ENCODE measurements around the gene LSG1. TPM values are rescaled to one million over a fixed set of nuclear protein-coding genes. Genes with fewer than 3 reads are reported as not detected.
"Not testable (repeated sequence)": the region's sequence is repeated elsewhere in the genome, so short reads cannot be mapped to it uniquely, and the experiment has no call there.

Gene LSG1
- total RNA-seq, 3 donors from 2014 or later (not counting 1 experiment from before 2014, with no cell fraction given): 56.4 to 67.6 (median 64.9) TPM

DNA sequence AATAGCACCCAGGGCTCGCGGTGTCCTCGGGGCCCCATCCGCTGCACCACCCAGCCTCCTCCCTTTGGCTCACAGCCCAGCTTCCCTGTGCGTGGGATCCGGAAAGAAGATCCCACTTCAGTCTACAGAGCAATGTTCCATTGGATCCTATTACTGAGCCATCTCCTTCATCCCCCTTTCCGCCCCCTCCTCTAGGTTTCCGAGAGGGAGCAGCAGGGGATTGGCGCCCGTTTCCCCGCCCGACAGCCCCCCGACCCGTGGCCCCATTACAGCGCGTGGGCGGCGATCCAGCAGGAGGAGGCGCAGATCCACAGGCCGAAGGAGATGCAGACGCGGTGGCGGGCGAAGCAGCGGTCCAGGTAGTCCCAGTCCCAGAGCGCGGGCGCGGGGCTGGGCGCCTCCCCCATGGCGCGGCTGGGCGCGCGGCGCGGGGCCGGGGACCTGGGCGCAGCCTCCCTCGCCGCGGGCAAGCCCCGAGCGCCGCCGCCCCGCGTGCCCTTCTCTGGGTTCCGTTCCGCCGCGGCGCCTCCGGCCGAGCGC, 39.1 kb downstream of the LSG1 start:
- TF ChIP-seq CTCF (IDR thresholded peaks at IDR 0.05): no peak
- no peaks in the 10 kb centered on the region for H3K27me3 Mint-ChIP-seq (ENCODE audit: low read depth in 2 of 2)
- H3K4me3 Mint-ChIP-seq: peak overlapping the region; percentile 83
- Histone ChIP-seq H3K27me3 (ENCODE audit: control insufficient read depth, insufficient read depth, low read length) (no peaks in the 10 kb centered on the region), H3K36me3 (ENCODE audit: control insufficient read depth, insufficient read depth, low read length) (no peaks in the 10 kb centered on the region), H3K9me3 (ENCODE audit: control insufficient read depth, insufficient read depth, low read length) (no peaks in the 10 kb centered on the region), H3K27ac (ENCODE audit: low read length) (no peak overlapping the region), H3K4me3 (ENCODE audit: low read length) (peak overlapping the region; percentile 61), H3K4me1 (ENCODE audit: control insufficient read depth, insufficient read depth, low read length) (peaks cover 14% of the 10 kb centered on the region)
- DNase-seq (peak in 1 of 2 donors; percentile 17), ATAC-seq (peak; percentile 57 to 68 (median 67))
- no peaks in the 10 kb centered on the region for H3K36me3 Mint-ChIP-seq
- no peaks in the 10 kb centered on the region for H3K9me3 Mint-ChIP-seq
- intact Hi-C loops (cut with micrococcal nuclease): no loop called here
- H3K4me1 Mint-ChIP-seq: peaks cover 0 to 11% of the 10 kb centered on the region in 2 donors
- WGBS (ENCODE audit: insufficient coverage): 1% methylated on average over 56 of the region's 56 CpGs
- peak overlapping the region in 1 of 2 donors; percentile 74 for H3K27ac Mint-ChIP-seq

GRCh38 chr3:194632226-194632808, 39.7 kb downstream of the LSG1 start:
- TF ChIP-seq CTCF (IDR thresholded peaks at IDR 0.05): no peak
- H3K9me3 ChIP-seq (ENCODE audit: control insufficient read depth, insufficient read depth, low read length): no peaks in the 10 kb centered on the region
- H3K4me1 ChIP-seq (ENCODE audit: control insufficient read depth, insufficient read depth, low read length): peaks cover 14% of the 10 kb centered on the region
- no peaks in the 10 kb centered on the region for H3K36me3 Mint-ChIP-seq
- no peaks in the 10 kb centered on the region for H3K9me3 Mint-ChIP-seq
- WGBS (ENCODE audit: insufficient coverage): 80% methylated on average over 11 of the region's 11 CpGs
- no peaks in the 10 kb centered on the region for H3K36me3 ChIP-seq (ENCODE audit: control insufficient read depth, insufficient read depth, low read length)
- no peak for DNase-seq
- intact Hi-C loops (cut with micrococcal nuclease): no loop called here
- peak overlapping the region; percentile 83 for H3K4me3 Mint-ChIP-seq
- no peak for ATAC-seq
- H3K27me3 Mint-ChIP-seq (ENCODE audit: low read depth in 2 of 2): no peaks in the 10 kb centered on the region
- H3K27ac ChIP-seq (ENCODE audit: low read length): no peak overlapping the region
- H3K27me3 ChIP-seq (ENCODE audit: control insufficient read depth, insufficient read depth, low read length): no peaks in the 10 kb centered on the region
- peak overlapping the region; percentile 61 for H3K4me3 ChIP-seq (ENCODE audit: low read length)
- H3K27ac Mint-ChIP-seq: no peak overlapping the region
- H3K4me1 Mint-ChIP-seq: peaks cover 0 to 11% of the 10 kb centered on the region in 2 donors

- Histone ChIP-seq H3K36me3 (ENCODE audit: control insufficient read depth, insufficient read depth, low read length) (no peaks in the 10 kb centered on the region), H3K4me1 (ENCODE audit: control insufficient read depth, insufficient read depth, low read length) (peaks cover 14% of the 10 kb centered on the region), H3K27me3 (ENCODE audit: control insufficient read depth, insufficient read depth, low read length) (no peaks in the 10 kb centered on the region), H3K4me3 (ENCODE audit: low read length) (no peak overlapping the region), H3K9me3 (ENCODE audit: control insufficient read depth, insufficient read depth, low read length) (no peaks in the 10 kb centered on the region), H3K27ac (ENCODE audit: low read length) (no peak overlapping the region)
- intact Hi-C loops (cut with micrococcal nuclease): no loop called here
- 95% methylated on average over 3 of the region's 4 CpGs for WGBS (ENCODE audit: insufficient coverage)
- Mint-ChIP-seq H3K9me3 (no peaks in the 10 kb centered on the region), H3K36me3 (no peaks in the 10 kb centered on the region), H3K4me3 (peak overlapping the region; percentile 83), H3K27me3 (ENCODE audit: low read depth in 2 of 2) (no peaks in the 10 kb centered on the region), H3K27ac (no peak overlapping the region), H3K4me1 (peaks cover 0 to 11% of the 10 kb centered on the region in 2 donors)
- DNase-seq (no peak), ATAC-seq (no peak)
- no peak for TF ChIP-seq CTCF (IDR thresholded peaks at IDR 0.05)
Measured at GRCh38 chr3:194631696-194632095, 40.3 kb downstream of the LSG1 start.

DNA sequence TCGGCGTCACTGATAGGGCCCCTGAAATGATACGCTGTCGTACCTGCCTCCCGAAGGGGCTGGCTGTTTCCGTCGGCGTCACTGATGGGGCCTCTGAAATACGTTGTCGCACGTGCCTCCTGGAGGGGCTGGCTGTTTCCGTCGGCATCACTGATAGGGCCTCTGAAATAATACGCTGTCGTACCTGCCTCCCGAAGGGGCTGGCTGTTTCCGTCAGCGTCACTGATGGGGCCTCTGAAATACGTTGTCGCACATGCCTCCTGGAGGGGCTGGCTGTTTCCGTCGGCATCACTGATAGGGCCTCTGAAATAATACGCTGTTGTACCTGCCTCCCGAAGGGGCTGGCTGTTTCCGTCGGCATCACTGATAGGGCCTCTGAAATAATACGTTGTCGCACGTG, 41.3 kb downstream of the LSG1 start:
- 97% methylated on average over 27 of the region's 29 CpGs for WGBS (ENCODE audit: insufficient coverage)
- H3K27ac ChIP-seq (ENCODE audit: low read length); H3K27me3 Mint-ChIP-seq (ENCODE audit: low read depth in 2 of 2); intact Hi-C loops (cut with micrococcal nuclease); H3K9me3 ChIP-seq (ENCODE audit: control insufficient read depth, insufficient read depth, low read length); H3K36me3 Mint-ChIP-seq; DNase-seq; H3K9me3 Mint-ChIP-seq; H3K36me3 ChIP-seq (ENCODE audit: control insufficient read depth, insufficient read depth, low read length); ATAC-seq; H3K4me3 ChIP-seq (ENCODE audit: low read length); H3K27ac Mint-ChIP-seq; H3K4me3 Mint-ChIP-seq; H3K27me3 ChIP-seq (ENCODE audit: control insufficient read depth, insufficient read depth, low read length): not testable (repeated sequence)
- peaks cover 14% of the 10 kb centered on the region for H3K4me1 ChIP-seq (ENCODE audit: control insufficient read depth, insufficient read depth, low read length)
- peaks cover 0 to 11% of the 10 kb centered on the region in 2 donors for H3K4me1 Mint-ChIP-seq

Data from natural killer cell (primary cell).